Fibroblast of pulmonary artery (primary cell): ENCODE data around the gene FANCC.

ENCODE experiments used
- DNase-seq: peaks from one replicate; pipeline ENCODE4 v3.0.0-alpha.2; 2010; ENCODE audit warnings: low read depth
- H3K4me3 ChIP-seq: replicated peaks from 2 replicates; pipeline ENCODE4 v1.5.1; 2011; ENCODE audit warnings: low read depth, mild to moderate bottlenecking, control low read depth, low read length, moderate library complexity
- TF ChIP-seq, protein P1 (sequence below): IDR thresholded peaks from 2 replicates; pipeline ENCODE4 v1.5.1; 2011; ENCODE audit warnings: mild to moderate bottlenecking, control low read depth, low read length, inconsistent platforms; ENCODE audit errors: missing control alignments

Gene FANCC

DNA sequence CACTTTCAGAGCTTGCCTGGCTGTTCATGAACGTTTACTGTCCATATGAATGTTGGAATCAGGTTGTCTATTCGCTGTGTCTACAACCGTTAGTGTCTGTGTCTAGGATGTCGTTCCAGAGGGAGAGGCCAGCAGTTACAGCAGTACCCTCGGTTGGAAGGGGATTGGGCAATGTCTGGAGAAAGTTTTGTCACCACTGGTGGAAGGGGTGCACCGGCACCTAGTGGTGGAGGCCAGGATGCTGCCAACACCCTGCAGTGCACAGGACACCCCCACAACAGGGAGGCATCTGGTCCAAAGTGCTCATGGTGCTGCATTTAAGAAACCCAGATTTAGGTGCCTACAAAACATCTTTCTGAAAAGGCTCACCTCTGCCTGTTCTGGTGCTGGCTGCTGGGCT, 220.7 kb downstream of the FANCC start:
- no peak overlapping the region for H3K4me3 ChIP-seq
- TF ChIP-seq, protein P1, sequence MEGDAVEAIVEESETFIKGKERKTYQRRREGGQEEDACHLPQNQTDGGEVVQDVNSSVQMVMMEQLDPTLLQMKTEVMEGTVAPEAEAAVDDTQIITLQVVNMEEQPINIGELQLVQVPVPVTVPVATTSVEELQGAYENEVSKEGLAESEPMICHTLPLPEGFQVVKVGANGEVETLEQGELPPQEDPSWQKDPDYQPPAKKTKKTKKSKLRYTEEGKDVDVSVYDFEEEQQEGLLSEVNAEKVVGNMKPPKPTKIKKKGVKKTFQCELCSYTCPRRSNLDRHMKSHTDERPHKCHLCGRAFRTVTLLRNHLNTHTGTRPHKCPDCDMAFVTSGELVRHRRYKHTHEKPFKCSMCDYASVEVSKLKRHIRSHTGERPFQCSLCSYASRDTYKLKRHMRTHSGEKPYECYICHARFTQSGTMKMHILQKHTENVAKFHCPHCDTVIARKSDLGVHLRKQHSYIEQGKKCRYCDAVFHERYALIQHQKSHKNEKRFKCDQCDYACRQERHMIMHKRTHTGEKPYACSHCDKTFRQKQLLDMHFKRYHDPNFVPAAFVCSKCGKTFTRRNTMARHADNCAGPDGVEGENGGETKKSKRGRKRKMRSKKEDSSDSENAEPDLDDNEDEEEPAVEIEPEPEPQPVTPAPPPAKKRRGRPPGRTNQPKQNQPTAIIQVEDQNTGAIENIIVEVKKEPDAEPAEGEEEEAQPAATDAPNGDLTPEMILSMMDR = peak; percentile 2
- no peak for DNase-seq

DNA sequence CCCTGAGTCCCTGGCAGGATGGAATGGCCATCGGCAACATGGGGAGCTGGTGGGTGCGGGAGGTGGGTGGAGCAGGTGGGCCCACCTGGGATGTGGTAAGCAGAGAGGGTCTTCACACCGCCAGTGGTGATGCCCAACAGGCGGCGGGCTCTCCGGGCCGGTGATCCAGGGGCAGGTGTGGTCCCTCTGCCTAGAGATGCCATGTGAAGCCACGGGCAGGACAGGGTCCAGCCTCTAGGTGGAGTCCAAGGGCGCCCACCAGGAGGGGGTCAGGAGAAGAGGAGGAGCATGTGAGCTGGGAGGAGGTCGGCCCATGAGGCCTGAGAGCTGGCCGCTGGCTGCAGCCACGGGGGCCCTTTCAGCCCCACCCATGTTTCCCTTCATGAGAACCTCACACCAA, 221.1 kb downstream of the FANCC start:
- DNase-seq = no peak
- TF ChIP-seq, protein P1 = no peak
- no peak overlapping the region for H3K4me3 ChIP-seq

DNA sequence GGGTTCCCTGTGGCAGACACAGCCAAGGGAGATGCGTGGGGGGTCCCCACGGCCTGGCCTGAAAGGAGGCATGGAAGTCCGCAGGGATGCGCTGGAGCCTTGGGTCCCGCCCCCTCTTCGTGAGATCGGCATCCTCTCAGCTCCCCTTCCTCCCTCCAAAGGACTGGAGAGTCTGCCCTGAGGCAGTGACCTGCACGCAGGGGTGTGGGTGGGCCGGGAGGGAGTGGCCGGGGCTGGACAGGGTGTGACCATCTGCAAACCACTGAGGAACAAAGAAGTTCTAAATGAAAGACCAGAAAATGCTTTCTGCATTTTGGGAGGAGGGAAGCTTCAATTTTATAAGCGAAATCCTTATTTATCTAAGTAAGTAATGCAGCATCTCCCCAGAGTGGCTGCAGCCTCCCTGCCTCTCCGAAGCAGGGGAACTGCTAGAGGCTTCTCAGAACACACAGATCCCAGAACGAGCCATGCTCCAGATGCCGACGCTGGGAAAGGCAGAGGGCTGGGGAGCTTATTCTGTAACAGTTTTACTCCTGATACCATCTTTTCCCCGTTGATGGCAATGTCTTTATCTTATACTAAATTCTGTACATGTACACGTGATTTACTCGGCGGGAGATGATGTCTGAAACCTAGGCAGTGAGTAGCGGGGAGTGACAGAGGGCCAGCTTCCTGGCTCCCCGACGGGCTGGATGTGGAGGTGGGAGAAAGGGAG, 221.7 kb downstream of the FANCC start:
- TF ChIP-seq, protein P1 = no peak
- H3K4me3 ChIP-seq = no peak overlapping the region
- no peak for DNase-seq

DNA sequence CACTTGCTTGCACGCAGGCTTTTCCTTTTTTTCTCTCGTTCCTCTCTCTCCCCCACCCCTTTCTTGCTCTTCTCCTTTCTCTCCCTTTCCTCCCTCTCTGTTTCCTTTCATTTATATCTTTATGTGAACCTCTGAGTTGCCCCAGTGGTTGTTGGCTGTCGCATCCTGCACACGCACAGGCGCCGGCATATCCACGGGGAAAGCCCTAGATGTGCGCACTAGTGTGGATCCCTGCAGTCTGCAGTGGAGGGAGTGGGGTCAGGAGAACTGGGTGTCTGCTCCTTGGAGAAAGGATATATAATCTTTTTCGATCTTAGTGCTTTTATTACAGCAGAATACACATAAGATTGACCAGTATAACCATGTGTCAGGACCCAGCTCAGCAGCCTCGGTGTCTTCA, 223.5 kb downstream of the FANCC start:
- DNase-seq = no peak
- H3K4me3 ChIP-seq = no peak overlapping the region
- TF ChIP-seq, protein P1 = no peak

DNA sequence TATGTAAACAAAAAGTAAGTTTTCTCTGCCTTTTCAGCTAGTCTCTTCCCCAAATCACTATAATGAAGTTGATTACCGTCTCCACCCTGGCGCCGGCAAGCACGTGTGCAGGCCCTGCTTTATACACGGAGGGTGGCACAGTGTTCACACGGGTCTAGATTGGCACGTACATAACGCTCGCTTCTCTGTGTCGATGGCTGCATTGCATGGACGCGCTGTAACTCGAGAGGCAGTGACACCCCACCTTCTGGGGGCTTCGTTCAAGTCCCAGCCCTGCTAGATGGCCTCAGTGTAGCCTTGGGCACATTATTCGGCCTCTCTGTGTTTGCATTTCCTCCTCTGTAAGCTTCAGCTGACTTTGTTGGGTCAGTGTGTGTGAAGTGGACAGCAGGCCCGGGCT, 223.9 kb downstream of the FANCC start:
- TF ChIP-seq, protein P1 = no peak
- H3K4me3 ChIP-seq = no peak overlapping the region
- DNase-seq = no peak

DNA sequence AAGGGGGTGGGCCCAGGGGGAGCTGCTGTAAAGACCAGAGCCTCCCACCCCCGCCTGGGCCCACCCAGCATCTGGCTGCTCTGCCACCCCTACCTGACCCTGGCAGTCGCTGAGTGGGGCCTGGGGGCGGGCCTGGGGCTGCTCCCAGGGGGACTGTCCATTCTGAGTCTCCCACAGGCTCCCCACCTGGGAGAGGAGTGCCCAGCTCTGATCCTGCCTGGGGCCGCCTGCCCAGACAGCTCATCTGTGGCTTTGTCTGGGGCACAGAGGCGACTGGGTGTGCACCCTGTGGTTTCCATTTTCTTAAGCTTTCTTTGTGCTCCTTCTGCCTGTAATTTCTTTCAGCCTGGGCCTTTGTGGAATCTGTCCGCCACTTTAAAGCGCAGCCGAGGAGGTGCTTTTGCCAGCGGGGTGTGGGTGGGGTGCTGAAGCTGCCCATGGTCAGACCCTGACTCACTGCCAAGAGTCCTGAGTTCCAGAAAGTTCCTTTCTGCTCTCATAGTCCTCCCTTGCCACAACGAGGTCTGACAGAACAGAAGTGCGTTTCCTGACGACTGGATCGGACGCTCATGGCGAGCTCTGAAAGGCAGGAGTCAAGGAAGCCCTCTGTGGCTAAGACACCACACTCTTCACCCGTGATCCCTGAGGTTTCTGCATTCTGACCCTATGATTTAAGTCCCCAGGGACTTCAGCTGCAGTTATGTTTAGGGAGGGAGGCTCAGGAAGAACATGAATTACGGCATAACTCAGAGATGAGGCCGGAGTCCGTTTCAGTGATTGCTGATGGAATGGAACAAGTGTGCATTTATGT, 225.0 kb downstream of the FANCC start:
- peak; percentile 56 for DNase-seq
- no peak overlapping the region for H3K4me3 ChIP-seq
- TF ChIP-seq, protein P1 = no peak
